Natural killer cell (primary cell): ENCODE data around the gene LILRA6. TPM values are rescaled to one million over a fixed set of nuclear protein-coding genes. Genes with fewer than 3 reads are reported as not detected.

Experiments used
- ATAC-seq, 3 donors: fragments of 150-1000 bp in 2 of 3; fragments of 200-7000 bp in 1 of 3; cut with Tn5 transposase; 1 replicate in 1 of 3; 2 replicates in 2 of 3; pipeline ENCODE4 v1.10.0; 2021; ENCODE audit warnings: mild to moderate bottlenecking in 2 of 3, moderate library complexity in 2 of 3
- DNase-seq, 2 donors: peaks; one replicate each; pipeline versions ENCODE4 v3.0.0 to v3.0.0-alpha.2; 2013 to 2021; ENCODE audit warnings: mixed read lengths in 1 of 2
- H3K27ac ChIP-seq: one replicate; pipeline ENCODE4 v1.5.1; 2013; ENCODE audit warnings: mild to moderate bottlenecking, low read length
- H3K27me3 ChIP-seq: one replicate; pipeline ENCODE4 v1.6.1; 2013; ENCODE audit warnings: low read length; ENCODE audit not compliant: control insufficient read depth, insufficient read depth
- H3K36me3 ChIP-seq: one replicate; pipeline ENCODE4 v1.6.1; 2013; ENCODE audit warnings: low read length; ENCODE audit not compliant: control insufficient read depth, insufficient read depth
- H3K4me1 ChIP-seq: one replicate; pipeline ENCODE4 v1.6.1; 2013; ENCODE audit warnings: low read length; ENCODE audit not compliant: control insufficient read depth, insufficient read depth
- H3K4me3 ChIP-seq: one replicate; pipeline ENCODE4 v1.5.1; 2013; ENCODE audit warnings: low read length
- H3K9me3 ChIP-seq: one replicate; pipeline ENCODE4 v1.6.1; 2013; ENCODE audit warnings: low read length; ENCODE audit not compliant: control insufficient read depth, insufficient read depth
- H3K27ac Mint-ChIP-seq, 2 donors: one replicate each; pipeline ENCODE4 v1.8.0; 2022; ENCODE audit warnings: mild to moderate bottlenecking in 2 of 2, mixed read lengths in 2 of 2, moderate library complexity in 1 of 2
- H3K27me3 Mint-ChIP-seq, 2 donors: one replicate each; pipeline ENCODE4 v1.8.0; 2022; ENCODE audit warnings: low read depth in 2 of 2, mixed read lengths in 2 of 2
- H3K36me3 Mint-ChIP-seq: one replicate; pipeline ENCODE4 v1.8.0; 2022; ENCODE audit warnings: mixed read lengths
- H3K4me1 Mint-ChIP-seq, 2 donors: one replicate each; pipeline ENCODE4 v1.8.0; 2022; ENCODE audit warnings: mixed read lengths in 2 of 2
- H3K4me3 Mint-ChIP-seq: one replicate; pipeline ENCODE4 v1.8.0; 2022; ENCODE audit warnings: mild to moderate bottlenecking, moderate library complexity, mixed read lengths
- H3K9me3 Mint-ChIP-seq, 2 donors: one replicate each; pipeline ENCODE4 v1.8.0; 2022; ENCODE audit warnings: mixed read lengths in 2 of 2
- CTCF ChIP-seq: fragments of 200-600 bp; IDR thresholded peaks from one replicate; pipeline ENCODE4 v1.8.0; 2022; ENCODE audit warnings: antibody characterized with exemption
- WGBS: methylation state at CpG from one replicate; pipeline ENCODE4 v1.1.7; 2013; ENCODE audit warnings: missing lambda C conversion rate; ENCODE audit not compliant: insufficient coverage; 5-methylcytosine and 5-hydroxymethylcytosine counted together
- intact Hi-C: fragments of 100-400 bp; cut with micrococcal nuclease; formaldehyde crosslinking; loops from one replicate; pipeline ENCODE4 v1.14.2; 2022
- total RNA-seq, 4 donors: library from RNA; stranded (reverse); fragments of 120-200 nt in 1 of 4; gene quantifications; one replicate each; pipeline versions ENCODE4 v1.2.3 to v1.2.4, GENCODE V29; 2013 to 2022

The LILRA6 gene
- total RNA-seq, 3 donors from 2014 or later (not counting 1 experiment from before 2014, with no cell fraction given), result 2.1 to 2.6 (median 2.1) TPM

- WGBS, result 95% methylated on average over 9 of the region's 11 CpGs
- Mint-ChIP-seq H3K36me3 (no peaks in the 10 kb centered on the region), H3K4me3 (no peak overlapping the region), H3K9me3 (no peaks in the 10 kb centered on the region), H3K27ac (no peak overlapping the region), H3K27me3 (peaks cover 8 to 19% of the 10 kb centered on the region in 2 donors), H3K4me1 (peaks cover 6% of the 10 kb centered on the region in 2 donors)
- H3K4me3 ChIP-seq, result no peak overlapping the region
- no peak for ATAC-seq
- no peak overlapping the region for H3K27ac ChIP-seq
- DNase-seq, result no peak
- H3K36me3 ChIP-seq, result no peaks in the 10 kb centered on the region
- H3K4me1 ChIP-seq, result peaks cover 8% of the 10 kb centered on the region
- no peak for TF ChIP-seq CTCF
- intact Hi-C loops, result no loop called here
- H3K27me3 ChIP-seq, result no peaks in the 10 kb centered on the region
- no peaks in the 10 kb centered on the region for H3K9me3 ChIP-seq
These were observed 10.3 kb upstream of the LILRA6 start for GRCh38 chr19:54252845-54253244.

GRCh38 chr19:54252243-54252642 is 9.7 kb upstream of the LILRA6 start:
- Mint-ChIP-seq H3K4me1 (peaks cover 11 to 12% of the 10 kb centered on the region in 2 donors), H3K27ac (no peak overlapping the region), H3K36me3 (no peaks in the 10 kb centered on the region), H3K27me3 (peaks cover 9 to 19% of the 10 kb centered on the region in 2 donors), H3K4me3 (no peak overlapping the region), H3K9me3 (no peaks in the 10 kb centered on the region)
- Histone ChIP-seq H3K4me1 (peaks cover 14% of the 10 kb centered on the region), H3K9me3 (no peaks in the 10 kb centered on the region), H3K4me3 (no peak overlapping the region), H3K27me3 (no peaks in the 10 kb centered on the region), H3K27ac (no peak overlapping the region), H3K36me3 (no peaks in the 10 kb centered on the region)
- ATAC-seq (no peak), DNase-seq (no peak)
- intact Hi-C loops, result no loop called here
- WGBS, result 86% methylated on average over 9 of the region's 9 CpGs
- no peak for TF ChIP-seq CTCF

GRCh38 chr19:54248016-54248601 is 5.5 kb upstream of the LILRA6 start:
- H3K27ac Mint-ChIP-seq, result peak overlapping the region; percentile 7 to 58
- no peak overlapping the region for H3K27ac ChIP-seq

More at GRCh38 chr19:54248016-54248601, 5.5 kb upstream of the LILRA6 start:
- ATAC-seq (peak; percentile 77 to 86 (median 84)), DNase-seq (peak in 1 of 2 donors; percentile 32)
- H3K9me3 ChIP-seq, result no peaks in the 10 kb centered on the region
- 25% methylated on average over 8 of the region's 8 CpGs for WGBS
- H3K27me3 ChIP-seq, result no peaks in the 10 kb centered on the region
- intact Hi-C loops, result no loop called here
- no peaks in the 10 kb centered on the region for H3K36me3 ChIP-seq
- H3K4me1 ChIP-seq, result peaks cover 17% of the 10 kb centered on the region
- H3K9me3 Mint-ChIP-seq, result no peaks in the 10 kb centered on the region
- no peak for TF ChIP-seq CTCF
- no peak overlapping the region for H3K4me3 ChIP-seq
- H3K4me3 Mint-ChIP-seq, result peak overlapping the region; percentile 45
- no peaks in the 10 kb centered on the region for H3K36me3 Mint-ChIP-seq
- H3K27me3 Mint-ChIP-seq, result peaks cover 6 to 13% of the 10 kb centered on the region in 2 donors
- H3K4me1 Mint-ChIP-seq, result peaks cover 11 to 12% of the 10 kb centered on the region in 2 donors
